ENCODE results near the gene LINC00632.

LINC00632 gene

GRCh38 chrX:140821280-140821679 is 111.7 kb downstream of the LINC00632 start:
- no peak overlapping the region for H3K4ac ChIP-seq (ENCODE audit: low read depth in 1 of 2, low read length in 2 of 2)
- no peaks in the 10 kb centered on the region for H3K9me3 ChIP-seq (ENCODE audit: control insufficient read depth, low read length)
- WGBS = 60% methylated on average over 2 of the region's 3 CpGs
- H4K91ac ChIP-seq (ENCODE audit: low read length) = no peak overlapping the region
- peaks cover 2% of the 10 kb centered on the region for H3K4me1 ChIP-seq (ENCODE audit: control insufficient read depth, insufficient read depth, low read depth, low read length)
- no peaks in the 10 kb centered on the region for H3K79me1 ChIP-seq (replicated peaks; ENCODE audit: low read length, poor library complexity, severe bottlenecking)
- no peak overlapping the region for H2BK12ac ChIP-seq (ENCODE audit: low read length in 2 of 2)
- no peak overlapping the region for H3K4me2 ChIP-seq (ENCODE audit: low read length, poor library complexity, severe bottlenecking)
- no peak overlapping the region for H3K18ac ChIP-seq (ENCODE audit: low read depth in 1 of 2, low read length in 2 of 2)
- H2AFZ ChIP-seq (ENCODE audit: low read depth, low read length) = no peak overlapping the region
- H3K27ac ChIP-seq (ENCODE audit: low read length, poor library complexity, severe bottlenecking) = no peak overlapping the region
- H3K23ac ChIP-seq (ENCODE audit: low read length in 2 of 2) = no peak overlapping the region
- no peak overlapping the region for H3K4me3 ChIP-seq (ENCODE audit: insufficient read depth in 1 of 2, low read depth in 1 of 2, low read length in 2 of 2)
- H4K8ac ChIP-seq (ENCODE audit: low read length) = no peak overlapping the region
- no peak overlapping the region for H2BK15ac ChIP-seq (ENCODE audit: low read depth, poor library complexity, severe bottlenecking)
- no peak for DNase-seq
- no peak overlapping the region for H3K9ac ChIP-seq (ENCODE audit: low read length)
- H3K27me3 ChIP-seq (ENCODE audit: control insufficient read depth in 1 of 2, insufficient read depth in 1 of 2, low read length in 2 of 2) = peaks cover 0 to 10% of the 10 kb centered on the region in 2 experiments
- no peak overlapping the region for H3K14ac ChIP-seq (ENCODE audit: low read length in 2 of 2)
- no peak overlapping the region for H2BK120ac ChIP-seq (ENCODE audit: low read depth, low read length)
- no peak overlapping the region for H2AK5ac ChIP-seq (ENCODE audit: low read length, severe bottlenecking)
- H2BK5ac ChIP-seq (ENCODE audit: low read depth, low read length, poor library complexity, severe bottlenecking) = no peak overlapping the region
- H3K36me3 ChIP-seq (ENCODE audit: control insufficient read depth in 1 of 2, insufficient read depth in 2 of 2, low read depth in 1 of 2, low read length in 2 of 2) = no peaks in the 10 kb centered on the region

GRCh38 chrX:140822184-140822583 is 112.6 kb downstream of the LINC00632 start:
- Histone ChIP-seq H2AK5ac (ENCODE audit: low read length, severe bottlenecking) (no peak overlapping the region), H3K4ac (ENCODE audit: low read depth in 1 of 2, low read length in 2 of 2) (no peak overlapping the region), H3K79me1 (replicated peaks; ENCODE audit: low read length, poor library complexity, severe bottlenecking) (no peaks in the 10 kb centered on the region), H3K4me2 (ENCODE audit: low read length, poor library complexity, severe bottlenecking) (no peak overlapping the region), H3K18ac (ENCODE audit: low read depth in 1 of 2, low read length in 2 of 2) (no peak overlapping the region), H3K27ac (ENCODE audit: low read length, poor library complexity, severe bottlenecking) (no peak overlapping the region), H3K14ac (ENCODE audit: low read length in 2 of 2) (no peak overlapping the region), H3K36me3 (ENCODE audit: control insufficient read depth in 1 of 2, insufficient read depth in 2 of 2, low read depth in 1 of 2, low read length in 2 of 2) (no peaks in the 10 kb centered on the region), H2BK15ac (ENCODE audit: low read depth, poor library complexity, severe bottlenecking) (no peak overlapping the region), H4K91ac (ENCODE audit: low read length) (no peak overlapping the region), H4K8ac (ENCODE audit: low read length) (no peak overlapping the region), H2AFZ (ENCODE audit: low read depth, low read length) (no peak overlapping the region), H2BK12ac (ENCODE audit: low read length in 2 of 2) (no peak overlapping the region), H3K9me3 (ENCODE audit: control insufficient read depth, low read length) (no peaks in the 10 kb centered on the region), H2BK5ac (ENCODE audit: low read depth, low read length, poor library complexity, severe bottlenecking) (no peak overlapping the region), H3K9ac (ENCODE audit: low read length) (no peak overlapping the region), H2BK120ac (ENCODE audit: low read depth, low read length) (no peak overlapping the region), H3K23ac (ENCODE audit: low read length in 2 of 2) (no peak overlapping the region), H3K4me3 (ENCODE audit: insufficient read depth in 1 of 2, low read depth in 1 of 2, low read length in 2 of 2) (no peak overlapping the region), H3K27me3 (ENCODE audit: control insufficient read depth in 1 of 2, insufficient read depth in 1 of 2, low read length in 2 of 2) (peaks cover 0 to 10% of the 10 kb centered on the region in 2 experiments), H3K4me1 (ENCODE audit: control insufficient read depth, insufficient read depth, low read depth, low read length) (peaks cover 2% of the 10 kb centered on the region)
- no peak for DNase-seq
- 71% methylated on average over 1 of the region's 1 CpG for WGBS

- no peak overlapping the region for H3K18ac ChIP-seq (ENCODE audit: low read depth in 1 of 2, low read length in 2 of 2)
- no peak overlapping the region for H3K27ac ChIP-seq (ENCODE audit: low read length, poor library complexity, severe bottlenecking)
- no peaks in the 10 kb centered on the region for H3K36me3 ChIP-seq (ENCODE audit: control insufficient read depth in 1 of 2, insufficient read depth in 2 of 2, low read depth in 1 of 2, low read length in 2 of 2)
- H3K23ac ChIP-seq (ENCODE audit: low read length in 2 of 2) = no peak overlapping the region
- peaks cover 0 to 10% of the 10 kb centered on the region in 2 experiments for H3K27me3 ChIP-seq (ENCODE audit: control insufficient read depth in 1 of 2, insufficient read depth in 1 of 2, low read length in 2 of 2)
- H3K4me1 ChIP-seq (ENCODE audit: control insufficient read depth, insufficient read depth, low read depth, low read length) = peaks cover 2% of the 10 kb centered on the region
- no peak overlapping the region for H3K4ac ChIP-seq (ENCODE audit: low read depth in 1 of 2, low read length in 2 of 2)
- H2AFZ ChIP-seq (ENCODE audit: low read depth, low read length) = no peak overlapping the region
- no peak overlapping the region for H2BK120ac ChIP-seq (ENCODE audit: low read depth, low read length)
- no peak overlapping the region for H3K4me2 ChIP-seq (ENCODE audit: low read length, poor library complexity, severe bottlenecking)
- DNase-seq = no peak
- no peak overlapping the region for H2BK5ac ChIP-seq (ENCODE audit: low read depth, low read length, poor library complexity, severe bottlenecking)
- no peak overlapping the region for H4K8ac ChIP-seq (ENCODE audit: low read length)
- no peak overlapping the region for H3K4me3 ChIP-seq (ENCODE audit: insufficient read depth in 1 of 2, low read depth in 1 of 2, low read length in 2 of 2)
- H3K14ac ChIP-seq (ENCODE audit: low read length in 2 of 2) = no peak overlapping the region
- H4K91ac ChIP-seq (ENCODE audit: low read length) = no peak overlapping the region
- no peak overlapping the region for H3K9ac ChIP-seq (ENCODE audit: low read length)
- no peak overlapping the region for H2BK15ac ChIP-seq (ENCODE audit: low read depth, poor library complexity, severe bottlenecking)
- no peak overlapping the region for H2BK12ac ChIP-seq (ENCODE audit: low read length in 2 of 2)
- WGBS = 31% methylated on average over 1 of the region's 3 CpGs
- no peak overlapping the region for H2AK5ac ChIP-seq (ENCODE audit: low read length, severe bottlenecking)
- no peaks in the 10 kb centered on the region for H3K79me1 ChIP-seq (replicated peaks; ENCODE audit: low read length, poor library complexity, severe bottlenecking)
- no peaks in the 10 kb centered on the region for H3K9me3 ChIP-seq (ENCODE audit: control insufficient read depth, low read length)
Measured at GRCh38 chrX:140822861-140823260, 113.3 kb downstream of the LINC00632 start.

- Histone ChIP-seq H3K4me1 (ENCODE audit: control insufficient read depth, insufficient read depth, low read depth, low read length) (no peaks in the 10 kb centered on the region), H3K14ac (ENCODE audit: low read length in 2 of 2) (no peak overlapping the region), H3K27ac (ENCODE audit: low read length, poor library complexity, severe bottlenecking) (no peak overlapping the region), H2BK120ac (ENCODE audit: low read depth, low read length) (no peak overlapping the region), H3K4me3 (ENCODE audit: insufficient read depth in 1 of 2, low read depth in 1 of 2, low read length in 2 of 2) (no peak overlapping the region), H3K18ac (ENCODE audit: low read depth in 1 of 2, low read length in 2 of 2) (no peak overlapping the region), H2BK12ac (ENCODE audit: low read length in 2 of 2) (no peak overlapping the region), H3K9me3 (ENCODE audit: control insufficient read depth, low read length) (no peaks in the 10 kb centered on the region), H2AFZ (ENCODE audit: low read depth, low read length) (no peak overlapping the region), H2BK5ac (ENCODE audit: low read depth, low read length, poor library complexity, severe bottlenecking) (no peak overlapping the region), H3K9ac (ENCODE audit: low read length) (no peak overlapping the region), H3K27me3 (ENCODE audit: control insufficient read depth in 1 of 2, insufficient read depth in 1 of 2, low read length in 2 of 2) (no peaks in the 10 kb centered on the region), H3K23ac (ENCODE audit: low read length in 2 of 2) (no peak overlapping the region), H3K4me2 (ENCODE audit: low read length, poor library complexity, severe bottlenecking) (no peak overlapping the region), H2AK5ac (ENCODE audit: low read length, severe bottlenecking) (no peak overlapping the region), H4K8ac (ENCODE audit: low read length) (no peak overlapping the region), H3K36me3 (ENCODE audit: control insufficient read depth in 1 of 2, insufficient read depth in 2 of 2, low read depth in 1 of 2, low read length in 2 of 2) (no peaks in the 10 kb centered on the region), H3K79me1 (replicated peaks; ENCODE audit: low read length, poor library complexity, severe bottlenecking) (no peaks in the 10 kb centered on the region), H2BK15ac (ENCODE audit: low read depth, poor library complexity, severe bottlenecking) (no peak overlapping the region), H4K91ac (ENCODE audit: low read length) (no peak overlapping the region), H3K4ac (ENCODE audit: low read depth in 1 of 2, low read length in 2 of 2) (no peak overlapping the region)
- 80% methylated on average over 1 of the region's 2 CpGs for WGBS
- DNase-seq = no peak
Measured at GRCh38 chrX:140836874-140837273, 127.3 kb downstream of the LINC00632 start.

Data from mesenchymal stem cell (in vitro differentiated cells and primary cell).